GM21515 (cell line): Measurements from ENCODE around the gene GLIS1.

Source experiments
- ATAC-seq: cut with Tn5 transposase; IDR thresholded peaks from one replicate; pipeline ENCODE4 v1.9.1; 2021; ENCODE audit not compliant: unreplicated experiment

GLIS1 gene

DNA sequence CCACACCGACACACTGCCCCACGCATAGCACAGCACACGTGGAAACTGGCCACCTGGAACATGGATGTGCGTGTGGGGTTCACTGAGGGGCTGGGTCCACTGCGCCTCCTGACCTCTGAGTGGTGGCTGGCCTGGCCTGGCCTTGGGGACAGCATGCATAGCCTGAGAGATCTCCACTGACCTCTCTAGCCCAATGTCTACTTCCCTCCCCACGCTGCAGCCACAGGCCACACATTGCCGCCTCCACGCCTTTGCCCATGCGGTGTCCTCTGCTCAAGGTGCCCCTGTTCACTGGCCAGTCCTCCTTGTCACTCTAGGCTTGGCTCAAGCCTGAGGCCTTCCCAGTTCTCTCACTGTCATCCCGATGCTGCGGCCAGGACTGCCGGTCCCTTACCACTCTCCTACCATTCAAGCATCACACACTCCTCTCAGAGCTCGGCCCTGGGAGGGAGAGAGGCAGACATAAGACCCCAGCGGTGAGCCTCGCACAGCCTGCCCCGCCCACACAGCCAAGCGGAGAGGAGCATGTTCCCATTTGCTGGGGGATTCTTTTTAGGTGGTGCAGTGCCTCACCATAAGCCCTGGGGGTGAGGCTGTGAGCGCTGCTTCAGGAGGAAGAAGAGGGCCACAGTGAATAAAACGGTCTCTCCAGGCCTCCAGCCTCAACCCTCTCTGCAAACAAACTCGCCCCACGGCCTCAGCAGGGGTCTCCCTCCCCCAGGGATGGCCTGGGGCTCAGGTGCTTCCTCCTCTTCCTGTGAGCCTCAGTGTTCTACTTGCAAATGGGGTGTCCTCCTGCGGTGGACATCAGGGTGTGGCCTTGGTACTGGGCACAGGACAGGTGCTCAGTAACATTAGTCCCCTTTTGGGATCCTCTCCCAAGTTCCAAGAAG, 199.0 kb downstream of the GLIS1 start:
- no peak for ATAC-seq

DNA sequence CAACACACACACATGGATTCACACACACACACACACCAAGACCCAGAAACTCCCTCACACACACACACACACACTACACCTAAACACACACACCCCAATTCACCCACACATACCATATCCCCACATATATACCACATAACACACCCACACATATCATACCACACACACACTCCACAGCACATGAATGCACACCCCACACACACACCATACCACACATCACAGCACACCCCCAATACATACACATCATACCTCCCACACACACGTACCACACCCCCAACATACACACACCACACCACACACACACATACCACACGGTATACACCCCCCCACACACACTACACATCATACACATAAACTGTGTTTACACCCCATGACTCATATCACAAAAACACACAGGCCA, 199.7 kb downstream of the GLIS1 start:
- no peak for ATAC-seq

DNA sequence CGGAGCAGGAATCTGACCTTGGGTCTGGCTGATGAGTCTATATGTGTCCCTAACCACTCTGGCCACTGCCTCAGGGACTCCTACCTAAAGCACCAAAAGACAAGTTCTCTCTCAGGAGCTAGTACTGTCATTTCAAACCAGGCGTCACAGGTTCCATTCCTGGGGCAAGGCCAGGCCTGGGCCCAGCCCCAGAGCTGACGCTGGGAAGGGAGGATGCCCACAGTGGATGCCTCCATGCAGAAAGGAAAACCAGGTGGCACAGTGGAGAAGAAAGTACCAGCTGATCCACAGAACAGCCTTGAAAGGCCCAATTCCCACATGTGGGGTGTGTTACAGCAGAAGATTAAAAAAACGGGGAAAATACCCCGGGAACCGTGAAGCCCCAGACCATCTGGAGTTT, 202.4 kb downstream of the GLIS1 start:
- ATAC-seq, result no peak

DNA sequence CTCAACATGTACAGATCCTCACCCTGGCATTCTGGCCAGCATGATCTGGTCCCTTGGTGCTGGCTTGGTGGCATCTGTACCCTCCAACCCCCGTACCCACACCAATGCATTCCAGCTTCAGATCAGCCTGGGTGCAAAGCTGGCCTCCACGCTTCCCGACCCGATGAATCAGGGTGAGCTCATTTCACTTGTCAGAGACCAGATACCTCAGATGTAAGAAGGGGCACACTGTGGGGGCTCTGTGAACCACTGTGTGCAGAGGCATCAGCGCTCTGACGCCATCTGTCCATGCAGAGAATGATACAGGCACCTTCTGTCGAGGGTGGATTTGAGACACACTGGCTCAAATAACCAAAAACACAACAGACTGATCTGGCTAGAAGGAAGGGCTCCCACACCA, 203.1 kb downstream of the GLIS1 start:
- no peak for ATAC-seq

DNA sequence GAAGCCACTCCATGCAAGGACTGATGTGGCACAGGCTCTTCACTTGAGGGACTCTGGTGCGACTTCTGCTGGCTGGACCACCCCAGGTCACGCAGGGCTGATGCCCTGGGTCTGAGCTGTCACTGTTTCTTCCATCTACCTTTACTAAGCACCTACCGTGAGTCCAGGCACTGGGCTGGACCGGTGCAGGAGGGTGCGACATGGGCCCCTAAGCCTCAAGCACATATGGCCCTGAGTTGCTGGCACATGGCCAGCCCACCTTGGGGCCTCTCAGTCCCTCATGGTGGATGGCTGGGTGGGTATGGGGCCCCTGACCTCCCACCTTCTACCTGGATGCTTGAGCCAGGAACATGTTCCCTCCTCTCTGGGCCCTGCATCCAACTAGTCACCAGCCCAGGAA, 203.7 kb downstream of the GLIS1 start:
- ATAC-seq, result no peak

DNA sequence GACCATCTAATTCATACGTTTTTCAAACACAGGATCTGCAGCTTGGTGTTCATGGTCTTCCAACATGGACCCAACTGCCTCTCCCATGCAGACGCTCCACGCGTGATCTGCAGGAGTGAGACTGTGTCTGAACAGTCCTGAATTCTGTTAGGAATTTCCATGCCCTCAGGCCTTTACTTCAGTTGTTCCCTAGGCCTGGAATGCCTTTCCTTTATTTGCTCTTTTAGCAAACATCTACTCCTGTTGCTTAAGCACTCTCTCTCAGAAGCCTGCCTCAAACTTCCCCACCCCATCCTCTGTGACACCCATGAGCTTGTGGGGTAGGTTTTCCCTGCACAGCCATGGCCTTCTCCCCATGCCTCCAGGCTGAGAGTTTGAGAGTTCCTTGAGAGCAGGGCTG, 206.1 kb downstream of the GLIS1 start:
- no peak for ATAC-seq

DNA sequence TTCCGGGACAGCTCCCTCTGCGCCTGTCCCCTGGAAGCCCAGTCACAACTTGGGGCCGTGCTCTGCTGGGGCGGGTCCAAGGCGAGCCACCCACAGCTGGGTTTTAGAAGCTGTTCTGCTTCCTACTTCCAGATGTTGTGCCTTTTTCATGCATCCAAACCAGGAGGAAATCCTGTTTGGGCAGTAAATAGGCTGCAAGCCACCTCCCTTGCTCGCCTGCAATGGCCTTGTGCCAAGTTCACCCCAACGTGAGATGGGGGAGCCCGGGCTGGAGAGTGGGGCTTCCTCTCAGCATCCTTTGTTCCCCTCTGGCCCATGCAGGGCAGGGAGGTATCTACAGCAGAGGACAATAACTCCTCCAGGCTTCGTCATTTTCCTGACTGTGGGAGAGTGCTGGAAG, 206.6 kb downstream of the GLIS1 start:
- no peak for ATAC-seq

DNA sequence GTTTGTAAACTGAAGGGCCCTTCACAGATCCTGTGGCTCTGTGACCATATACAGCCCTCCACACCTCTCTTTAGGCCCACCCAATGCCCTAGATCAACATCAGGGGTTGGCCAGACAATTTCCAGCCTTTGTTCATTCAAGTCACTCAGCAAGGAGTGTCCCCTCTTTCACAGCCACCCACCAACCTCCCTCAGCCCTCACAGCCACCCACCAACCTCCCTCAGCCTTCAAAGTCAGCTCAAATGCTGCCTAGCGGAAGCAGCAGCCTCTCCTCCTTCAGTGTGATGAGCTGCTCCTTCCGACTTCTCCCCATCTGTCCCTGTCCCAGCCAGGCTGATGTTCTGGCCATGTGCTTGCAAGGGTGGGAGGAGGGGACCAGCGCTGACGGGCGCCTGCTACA, 208.4 kb downstream of the GLIS1 start:
- ATAC-seq, result no peak

DNA sequence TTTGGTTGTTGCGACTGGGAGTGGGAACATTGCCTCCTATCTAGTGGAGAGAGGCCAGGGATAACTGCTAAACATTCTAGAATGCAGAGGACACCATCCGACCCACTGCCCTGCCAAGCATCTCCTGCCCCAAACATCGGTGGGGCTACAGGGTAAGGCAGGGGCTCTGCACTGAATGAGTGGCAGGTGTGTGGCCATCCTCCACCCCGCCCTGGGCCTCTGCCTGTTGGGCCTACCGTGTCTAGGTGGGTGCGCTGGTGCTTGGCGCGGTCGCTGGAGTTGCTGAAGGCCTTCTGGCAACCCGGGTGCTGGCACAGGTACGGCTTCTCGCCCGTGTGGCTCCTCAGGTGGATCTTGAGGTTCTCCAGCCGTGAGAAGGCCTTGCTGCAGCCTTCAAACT, 209.4 kb downstream of the GLIS1 start:
- no peak for ATAC-seq

DNA sequence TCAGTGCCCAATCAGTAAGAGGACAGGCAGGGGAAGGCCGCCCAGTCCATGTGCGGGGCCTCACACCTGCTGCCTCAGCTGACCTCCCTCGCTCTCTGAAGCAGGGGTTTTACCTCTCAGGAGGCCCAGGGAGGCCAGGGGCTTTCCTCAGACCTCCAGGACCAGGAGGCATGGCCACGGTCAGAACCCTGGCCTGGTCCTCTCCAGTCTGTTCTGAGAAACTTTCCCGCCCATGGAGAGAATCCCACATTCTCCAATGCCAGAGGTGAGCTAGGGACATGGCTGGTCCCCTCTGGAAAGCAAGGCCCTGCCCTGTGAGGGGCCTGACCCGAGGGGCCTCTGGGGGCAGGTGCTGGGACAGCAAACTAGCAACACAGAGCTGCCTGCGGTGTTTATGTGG, 211.6 kb downstream of the GLIS1 start:
- ATAC-seq, result no peak

DNA sequence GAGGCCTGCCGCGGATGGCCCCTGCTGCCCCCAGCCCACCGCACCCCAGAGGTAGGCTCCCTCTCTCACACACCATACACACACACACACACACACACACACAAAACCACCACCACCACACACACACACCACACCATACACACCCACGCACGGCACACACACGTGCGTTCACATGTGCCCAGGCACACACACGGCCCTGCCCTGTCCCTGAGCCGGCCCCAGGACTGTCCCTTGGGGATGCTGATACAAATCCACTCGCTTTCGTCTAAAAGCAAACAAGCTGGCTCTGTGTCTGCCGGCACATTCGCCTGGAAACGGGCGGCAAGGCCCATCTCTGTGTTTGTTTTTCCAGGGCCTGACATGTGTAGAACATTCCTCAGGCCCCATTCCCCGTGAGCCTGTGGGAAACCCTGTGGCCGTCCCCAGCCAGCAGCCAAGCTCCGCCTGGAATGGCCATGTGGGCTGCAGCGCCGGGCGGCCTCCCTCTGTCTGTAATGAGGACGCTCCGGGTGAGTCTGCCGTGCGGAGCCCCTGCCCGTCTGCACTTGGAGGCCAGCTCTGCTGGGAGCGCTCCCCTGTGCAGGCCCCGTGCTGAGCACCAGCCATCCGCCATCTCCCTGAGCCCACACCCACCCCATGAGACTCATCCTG, 212.4 kb downstream of the GLIS1 start:
- no peak for ATAC-seq

DNA sequence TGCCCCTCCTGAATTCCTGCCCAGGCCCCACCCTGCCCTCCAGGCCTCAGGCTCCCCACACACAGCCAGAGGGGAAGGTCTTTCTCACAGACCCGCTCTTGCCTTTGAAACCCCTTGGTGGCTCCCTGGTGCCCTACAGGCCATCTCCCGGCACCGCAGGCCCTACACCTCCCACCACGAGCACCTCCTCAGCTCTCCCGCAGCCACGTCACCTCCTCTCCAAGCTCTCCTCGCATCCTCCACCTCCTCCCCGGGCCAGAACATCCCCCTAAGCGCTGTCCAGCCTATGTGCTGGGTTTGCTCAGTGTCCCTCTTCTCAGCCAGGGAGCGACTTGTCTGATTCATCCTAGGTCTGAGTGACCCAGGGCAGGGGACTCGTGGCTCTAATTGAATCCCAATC, 213.4 kb downstream of the GLIS1 start:
- no peak for ATAC-seq

DNA sequence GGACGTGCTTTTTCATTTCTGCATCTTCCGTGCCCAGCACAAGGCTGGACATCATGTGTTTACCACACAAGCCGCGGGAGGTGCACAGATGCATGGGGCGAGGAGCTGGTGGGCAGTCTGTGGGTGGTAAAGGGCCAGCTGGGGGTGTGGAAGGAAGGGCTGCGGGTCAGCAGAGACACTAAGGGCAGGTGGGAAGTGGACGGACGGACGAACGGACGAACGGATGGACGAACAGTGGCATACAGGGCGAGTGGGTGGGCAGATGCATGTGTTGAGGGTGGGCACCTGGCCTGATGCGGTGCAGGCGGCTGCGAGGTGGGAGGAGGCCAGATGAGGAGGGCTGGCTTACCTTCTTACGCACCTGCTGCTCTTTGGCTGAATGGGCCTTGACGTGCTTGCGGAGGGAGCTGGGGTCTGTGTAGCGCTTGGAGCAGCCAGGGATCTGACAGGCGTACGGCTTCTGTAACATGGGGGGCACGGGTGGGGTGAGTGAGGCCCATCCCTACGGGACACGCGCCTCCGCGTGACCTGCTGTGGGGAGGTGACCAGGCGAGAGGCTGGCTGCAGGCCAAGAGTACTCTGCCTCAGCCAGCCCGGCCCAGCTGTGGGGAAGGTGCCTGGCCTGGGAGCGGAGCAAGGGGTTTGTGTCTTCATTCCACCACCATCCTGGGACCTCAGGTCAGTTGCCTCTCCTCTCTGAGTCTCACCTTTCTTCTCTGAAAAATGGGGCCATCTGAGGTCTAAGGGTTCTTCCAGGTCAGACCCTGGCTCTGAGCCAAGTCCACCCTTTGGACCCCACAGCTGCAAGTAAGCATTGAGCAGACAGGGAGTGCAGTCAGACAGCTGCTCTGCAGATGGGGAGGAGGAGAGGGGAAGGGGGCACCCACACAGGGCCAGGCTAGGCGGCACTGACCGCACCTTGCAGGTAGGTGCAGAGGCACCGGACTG, 214.3 kb downstream of the GLIS1 start:
- ATAC-seq, result no peak

DNA sequence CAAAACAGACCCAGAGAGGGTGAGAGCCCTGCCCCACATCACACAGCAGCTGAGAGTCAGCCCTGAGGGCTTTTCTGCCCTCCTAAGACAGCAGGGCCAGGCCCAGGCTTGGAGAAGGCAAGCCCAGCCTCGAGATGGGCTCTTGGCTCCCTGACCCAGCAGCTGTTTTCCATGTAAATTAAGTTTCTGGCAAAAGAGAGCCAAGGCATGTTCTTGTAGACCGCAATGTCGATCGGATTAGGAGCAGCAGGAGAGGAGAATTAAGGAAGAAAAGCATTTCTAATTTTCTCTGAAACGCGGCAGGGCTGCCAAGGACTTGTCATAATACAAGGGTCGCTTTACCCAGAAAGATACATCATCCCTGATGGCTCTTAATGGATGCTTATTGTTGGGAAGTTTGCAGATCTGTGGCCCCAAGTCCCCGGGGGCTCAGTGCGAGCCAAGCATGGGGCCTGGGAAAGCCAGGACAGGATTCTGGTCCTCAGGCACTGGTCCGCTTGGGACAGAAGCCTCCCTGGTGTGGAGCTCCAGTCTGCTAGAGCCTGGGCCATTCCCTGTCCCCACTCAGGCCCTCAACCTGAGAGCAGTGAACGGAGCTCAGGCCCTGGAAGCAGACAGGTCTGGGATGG, 216.9 kb downstream of the GLIS1 start:
- no peak for ATAC-seq

DNA sequence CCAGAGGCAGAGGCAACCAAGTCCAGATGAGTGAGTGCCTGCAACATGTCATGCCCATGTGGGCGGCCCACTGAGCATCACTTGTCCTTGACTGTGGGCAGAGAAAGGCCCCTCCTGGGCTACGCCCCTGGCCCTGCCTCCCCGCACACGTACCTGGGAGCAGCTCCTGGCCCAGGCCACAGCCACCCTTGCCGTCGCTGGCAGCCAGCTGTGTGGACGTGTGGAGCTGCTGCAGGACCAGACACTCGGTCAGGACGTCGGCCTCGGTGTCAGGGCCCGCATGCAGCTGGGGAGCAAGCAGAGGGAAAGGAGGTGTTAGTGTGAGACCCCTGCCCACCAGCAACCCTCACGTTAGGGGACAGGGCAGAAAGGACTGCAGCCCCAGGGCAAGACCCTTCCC, 218.5 kb downstream of the GLIS1 start:
- no peak for ATAC-seq

DNA sequence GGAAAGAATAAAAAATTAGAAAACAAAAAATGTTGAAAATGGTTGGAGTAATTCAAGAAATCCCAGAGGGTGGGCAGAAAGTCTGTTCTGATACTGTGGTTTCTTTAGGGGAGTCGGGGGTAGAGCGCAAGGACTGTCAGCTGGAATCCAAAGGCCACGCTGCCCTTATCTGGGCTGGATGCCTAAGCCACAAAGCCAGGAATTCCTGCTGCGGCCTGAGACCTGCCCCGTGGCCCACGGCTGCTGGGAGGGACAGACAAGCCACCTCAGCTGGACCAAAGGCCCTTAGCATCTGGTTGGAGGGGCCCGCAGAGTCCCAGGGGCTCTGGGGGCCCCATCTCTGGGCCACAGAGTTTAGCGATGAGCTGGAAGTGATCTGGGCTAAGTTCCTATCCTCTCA, 219.5 kb downstream of the GLIS1 start:
- no peak for ATAC-seq

DNA sequence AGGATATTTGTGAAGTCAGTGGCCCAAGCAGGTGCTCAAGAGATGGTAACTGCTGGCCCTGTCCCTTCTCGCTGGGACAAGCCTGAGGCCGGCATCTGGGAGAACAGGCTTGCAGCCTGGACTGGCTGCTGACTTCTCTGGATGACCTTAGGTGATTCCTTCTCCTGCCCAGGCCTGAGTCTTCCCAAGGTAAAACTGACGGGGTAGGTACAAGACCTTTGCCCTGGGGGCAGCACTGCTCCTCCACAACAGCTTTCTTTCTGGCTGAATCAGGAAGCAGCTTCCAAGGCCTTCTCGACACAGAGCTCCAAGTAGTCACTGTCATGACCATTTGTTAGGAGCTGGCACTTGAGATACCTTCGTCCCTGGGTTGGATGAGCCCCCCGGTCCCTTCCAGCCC, 220.2 kb downstream of the GLIS1 start:
- no peak for ATAC-seq

DNA sequence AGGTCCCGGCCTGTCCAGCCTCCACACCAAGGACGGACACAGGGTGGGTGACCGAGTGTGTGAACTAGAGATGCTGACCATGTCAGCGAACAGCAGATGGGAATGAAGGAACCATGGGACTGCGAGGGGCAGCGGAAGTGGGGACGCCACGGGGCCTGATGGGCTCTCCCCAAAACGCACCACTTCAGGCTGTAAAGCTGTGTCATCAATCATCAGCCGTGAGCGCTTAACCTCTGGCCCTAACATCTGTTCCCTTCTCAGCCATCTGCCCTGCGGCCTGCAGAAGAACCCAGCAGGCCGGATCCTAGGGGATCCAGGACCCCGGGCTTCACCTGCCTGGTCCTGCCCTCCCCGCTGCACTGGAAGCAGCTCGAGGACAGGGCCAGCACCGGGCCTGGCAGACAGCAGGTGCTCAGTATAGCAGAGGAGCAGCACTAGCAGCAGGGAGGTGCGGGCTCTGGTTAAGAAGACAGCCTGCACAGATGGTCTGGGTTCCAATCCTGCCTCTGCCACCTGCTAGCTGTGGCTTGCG, 221.1 kb downstream of the GLIS1 start:
- ATAC-seq, result no peak

DNA sequence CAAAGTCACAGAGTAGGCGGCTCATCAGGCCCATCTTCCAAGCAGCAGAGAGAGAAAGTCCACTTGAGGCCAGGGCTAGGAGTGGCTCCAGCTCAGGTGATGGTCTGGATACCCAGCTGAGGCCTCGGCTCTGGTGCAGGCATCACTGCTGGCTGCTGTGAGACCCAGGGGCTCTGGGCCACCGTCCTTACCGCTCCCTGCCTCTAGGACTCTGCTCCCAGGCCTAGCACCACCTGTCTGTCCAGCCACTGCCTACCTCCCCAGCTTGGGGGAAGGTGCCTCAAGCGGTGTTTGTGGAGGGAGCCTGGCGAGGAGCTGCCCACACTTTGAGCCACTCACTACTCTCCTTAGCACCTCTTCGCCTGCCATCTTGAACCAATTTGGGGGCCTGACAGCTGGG, 221.9 kb downstream of the GLIS1 start:
- no peak for ATAC-seq

DNA sequence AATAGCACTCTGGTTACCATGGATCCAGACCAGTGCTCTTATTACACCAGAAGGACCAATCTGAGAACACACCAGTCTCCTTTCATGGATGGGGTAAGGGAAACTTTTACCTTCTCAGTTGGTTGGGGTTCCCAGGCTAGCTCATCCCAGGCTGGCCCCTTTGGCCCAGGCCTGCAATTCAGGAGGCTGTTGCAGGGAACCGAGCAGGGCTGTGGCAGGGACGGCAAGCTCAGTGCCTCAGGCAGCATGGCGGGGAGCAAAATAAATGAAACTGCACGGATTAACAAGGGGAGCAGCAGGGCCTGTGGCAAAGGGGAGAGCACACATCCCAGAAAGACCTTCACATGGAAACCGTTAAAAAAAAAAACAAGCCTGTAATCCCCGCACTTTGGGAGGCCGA, 222.8 kb downstream of the GLIS1 start:
- ATAC-seq, result no peak

DNA sequence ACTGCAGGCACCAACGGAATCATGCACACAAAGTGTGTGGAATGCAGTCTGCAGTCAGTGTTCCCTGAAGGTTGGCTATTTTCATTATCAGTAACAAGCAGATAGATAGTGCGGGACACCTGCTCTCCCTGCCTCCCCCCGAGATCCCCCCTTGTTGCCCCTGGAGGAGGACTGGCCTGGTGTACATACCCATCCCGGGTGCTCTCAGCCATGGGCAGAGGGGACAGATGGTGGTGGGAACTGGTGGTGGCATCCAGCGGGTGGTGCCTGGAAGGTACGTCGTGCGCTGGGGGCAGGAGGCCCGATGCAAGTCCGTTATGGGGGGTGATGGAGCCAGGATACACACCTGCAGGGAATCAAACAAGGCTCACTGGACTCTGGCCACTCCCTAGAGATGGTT, 224.5 kb downstream of the GLIS1 start:
- ATAC-seq, result no peak
